GM10266 (cell line): ENCODE results near the gene HSD17B3.
"Not testable (repeated sequence)": the region's sequence is repeated elsewhere in the genome, so short reads cannot be mapped to it uniquely, and the experiment has no call there.

Experiments
- DNase-seq: peaks from one replicate; pipeline ENCODE4 v3.0.0; 2012; ENCODE audit errors: extremely low spot score
- CTCF ChIP-seq: IDR thresholded peaks from 2 replicates; pipeline ENCODE4 v1.5.1; 2012; ENCODE audit warnings: mild to moderate bottlenecking, low read depth; ENCODE audit not compliant: control insufficient read depth, insufficient read depth; ENCODE audit errors: missing control alignments

HSD17B3 gene

GRCh38 chr9:96321515-96321914 is 19.5 kb upstream of the HSD17B3 start:
- no peak for DNase-seq
- TF ChIP-seq CTCF: no peak

- TF ChIP-seq CTCF: no peak
- DNase-seq: no peak
These were observed 18.8 kb upstream of the HSD17B3 start for GRCh38 chr9:96320749-96321280.

- TF ChIP-seq CTCF: no peak
- no peak for DNase-seq
These were observed 17.1 kb upstream of the HSD17B3 start for GRCh38 chr9:96318921-96319565.

- peak; percentile 61 for DNase-seq
- peak; percentile 82 for TF ChIP-seq CTCF
These were observed 15.5 kb upstream of the HSD17B3 start for GRCh38 chr9:96317335-96317980.

- no peak for DNase-seq
- no peak for TF ChIP-seq CTCF
These were observed 7.9 kb upstream of the HSD17B3 start for GRCh38 chr9:96309850-96310249.

GRCh38 chr9:96306958-96307357 is 5.0 kb upstream of the HSD17B3 start:
- DNase-seq: not testable (repeated sequence)

- TF ChIP-seq CTCF: no peak
- DNase-seq: no peak
These were observed 3.2 kb upstream of the HSD17B3 start for GRCh38 chr9:96305171-96305570.

GRCh38 chr9:96304230-96304629 is 2.3 kb upstream of the HSD17B3 start:
- TF ChIP-seq CTCF: no peak
- DNase-seq: no peak
